Measurements from ENCODE around the gene ANTKMT. TPM values are rescaled to one million over a fixed set of nuclear protein-coding genes. Genes with fewer than 3 reads are reported as not detected.

ANTKMT gene
- total RNA-seq, 1 experiment from 2014 or later: 49.6 TPM

DNA sequence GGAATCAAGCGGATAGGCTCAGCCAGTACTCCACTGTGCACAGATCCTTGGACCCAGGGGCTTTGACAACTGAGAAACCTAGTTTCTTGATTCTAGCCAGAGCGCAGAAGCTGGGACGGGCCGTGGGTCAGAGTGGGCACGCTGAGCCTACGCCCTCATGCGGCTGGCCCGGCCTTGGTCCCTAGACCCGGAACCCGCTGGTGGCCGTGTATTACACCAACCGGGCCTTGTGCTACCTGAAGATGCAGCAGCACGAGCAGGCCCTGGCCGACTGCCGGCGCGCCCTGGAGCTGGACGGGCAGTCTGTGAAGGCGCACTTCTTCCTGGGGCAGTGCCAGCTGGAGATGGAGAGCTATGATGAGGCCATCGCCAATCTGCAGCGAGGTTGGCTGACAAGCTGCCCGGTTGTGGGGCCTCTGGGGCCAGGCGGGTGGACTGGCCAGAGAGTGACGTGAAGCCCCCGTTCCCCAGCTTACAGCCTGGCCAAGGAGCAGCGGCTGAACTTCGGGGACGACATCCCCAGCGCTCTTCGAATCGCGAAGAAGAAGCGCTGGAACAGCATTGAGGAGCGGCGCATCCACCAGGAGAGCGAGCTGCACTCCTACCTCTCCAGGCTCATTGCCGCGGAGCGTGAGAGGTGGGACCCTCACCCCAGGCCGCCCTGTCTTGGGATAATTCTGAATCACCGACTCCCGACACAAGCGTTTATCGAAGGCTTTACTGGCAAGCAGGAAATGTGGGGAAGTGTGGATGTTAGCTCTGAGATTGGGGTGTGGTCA, 39.8 kb upstream of the ANTKMT start:
- DNase-seq: peak; percentile 62
- CTCF ChIA-PET: interaction anchor here (1.2 kb wide), 1 partner anchor 9 kb away, joined by 3 read pairs; the partner anchor contains the start of gene WDR24
- peaks cover 85% of the 10 kb centered on the region for H3K36me3 Mint-ChIP-seq (ENCODE audit: insufficient read depth, unreplicated experiment)
- peak overlapping the region; percentile 89 for H3K27ac Mint-ChIP-seq (ENCODE audit: unreplicated experiment)
- H3K27me3 Mint-ChIP-seq (ENCODE audit: unreplicated experiment): no peaks in the 10 kb centered on the region
- peak overlapping the region; percentile 94 for H3K4me3 Mint-ChIP-seq (ENCODE audit: low read depth, unreplicated experiment)
- intact Hi-C loops (cut with micrococcal nuclease; ENCODE audit: unreplicated experiment): no loop called here
- no TSS peak for BruUV-seq (replicated peaks)
- no peaks in the 10 kb centered on the region for H3K9me3 Mint-ChIP-seq (ENCODE audit: low read depth, unreplicated experiment)
- H3K4me1 Mint-ChIP-seq (ENCODE audit: low read depth, unreplicated experiment): peaks cover 22% of the 10 kb centered on the region
- TF ChIP-seq, protein P1, sequence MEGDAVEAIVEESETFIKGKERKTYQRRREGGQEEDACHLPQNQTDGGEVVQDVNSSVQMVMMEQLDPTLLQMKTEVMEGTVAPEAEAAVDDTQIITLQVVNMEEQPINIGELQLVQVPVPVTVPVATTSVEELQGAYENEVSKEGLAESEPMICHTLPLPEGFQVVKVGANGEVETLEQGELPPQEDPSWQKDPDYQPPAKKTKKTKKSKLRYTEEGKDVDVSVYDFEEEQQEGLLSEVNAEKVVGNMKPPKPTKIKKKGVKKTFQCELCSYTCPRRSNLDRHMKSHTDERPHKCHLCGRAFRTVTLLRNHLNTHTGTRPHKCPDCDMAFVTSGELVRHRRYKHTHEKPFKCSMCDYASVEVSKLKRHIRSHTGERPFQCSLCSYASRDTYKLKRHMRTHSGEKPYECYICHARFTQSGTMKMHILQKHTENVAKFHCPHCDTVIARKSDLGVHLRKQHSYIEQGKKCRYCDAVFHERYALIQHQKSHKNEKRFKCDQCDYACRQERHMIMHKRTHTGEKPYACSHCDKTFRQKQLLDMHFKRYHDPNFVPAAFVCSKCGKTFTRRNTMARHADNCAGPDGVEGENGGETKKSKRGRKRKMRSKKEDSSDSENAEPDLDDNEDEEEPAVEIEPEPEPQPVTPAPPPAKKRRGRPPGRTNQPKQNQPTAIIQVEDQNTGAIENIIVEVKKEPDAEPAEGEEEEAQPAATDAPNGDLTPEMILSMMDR (IDR thresholded peaks at IDR 0.05; ENCODE audit: unreplicated experiment): no peak

DNA sequence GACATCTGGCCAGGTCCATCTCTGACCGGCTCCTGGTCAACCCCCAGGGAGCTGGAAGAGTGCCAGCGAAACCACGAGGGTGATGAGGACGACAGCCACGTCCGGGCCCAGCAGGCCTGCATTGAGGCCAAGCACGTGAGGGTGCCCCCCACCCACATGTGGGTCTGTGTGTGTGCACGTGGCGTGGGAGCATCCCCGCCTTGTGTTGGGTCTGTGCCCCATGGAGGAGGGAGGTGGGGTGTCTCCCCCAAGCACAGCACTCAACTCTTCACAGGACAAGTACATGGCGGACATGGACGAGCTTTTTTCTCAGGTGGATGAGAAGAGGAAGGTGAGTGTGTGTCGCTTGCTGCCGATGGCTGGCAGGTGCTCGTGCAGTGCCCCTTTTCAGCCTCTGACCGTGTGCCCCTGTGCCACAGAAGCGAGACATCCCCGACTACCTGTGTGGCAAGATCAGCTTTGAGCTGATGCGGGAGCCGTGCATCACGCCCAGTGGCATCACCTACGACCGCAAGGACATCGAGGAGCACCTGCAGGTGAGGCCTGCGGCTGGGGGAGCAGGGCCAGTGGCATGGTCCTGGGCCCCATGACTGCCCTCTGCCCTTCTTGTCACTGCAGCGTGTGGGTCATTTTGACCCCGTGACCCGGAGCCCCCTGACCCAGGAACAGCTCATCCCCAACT, 39.1 kb upstream of the ANTKMT start:
- Mint-ChIP-seq H3K36me3 (ENCODE audit: insufficient read depth, unreplicated experiment) (peaks cover 89% of the 10 kb centered on the region), H3K9me3 (ENCODE audit: low read depth, unreplicated experiment) (no peaks in the 10 kb centered on the region), H3K4me1 (ENCODE audit: low read depth, unreplicated experiment) (peaks cover 18% of the 10 kb centered on the region), H3K27ac (ENCODE audit: unreplicated experiment) (peak overlapping the region; percentile 89), H3K4me3 (ENCODE audit: low read depth, unreplicated experiment) (peak overlapping the region; percentile 94), H3K27me3 (ENCODE audit: unreplicated experiment) (no peaks in the 10 kb centered on the region)
- CTCF ChIA-PET: interaction anchor here (1.2 kb wide), 1 partner anchor 8 kb away, joined by 3 read pairs; the partner anchor contains the start of gene WDR24
- TSS peak; percentile 75 for BruUV-seq (replicated peaks)
- DNase-seq: peak; percentile 53
- TF ChIP-seq, protein P1 (IDR thresholded peaks at IDR 0.05; ENCODE audit: unreplicated experiment): no peak
- intact Hi-C loops (cut with micrococcal nuclease; ENCODE audit: unreplicated experiment): no loop called here

DNA sequence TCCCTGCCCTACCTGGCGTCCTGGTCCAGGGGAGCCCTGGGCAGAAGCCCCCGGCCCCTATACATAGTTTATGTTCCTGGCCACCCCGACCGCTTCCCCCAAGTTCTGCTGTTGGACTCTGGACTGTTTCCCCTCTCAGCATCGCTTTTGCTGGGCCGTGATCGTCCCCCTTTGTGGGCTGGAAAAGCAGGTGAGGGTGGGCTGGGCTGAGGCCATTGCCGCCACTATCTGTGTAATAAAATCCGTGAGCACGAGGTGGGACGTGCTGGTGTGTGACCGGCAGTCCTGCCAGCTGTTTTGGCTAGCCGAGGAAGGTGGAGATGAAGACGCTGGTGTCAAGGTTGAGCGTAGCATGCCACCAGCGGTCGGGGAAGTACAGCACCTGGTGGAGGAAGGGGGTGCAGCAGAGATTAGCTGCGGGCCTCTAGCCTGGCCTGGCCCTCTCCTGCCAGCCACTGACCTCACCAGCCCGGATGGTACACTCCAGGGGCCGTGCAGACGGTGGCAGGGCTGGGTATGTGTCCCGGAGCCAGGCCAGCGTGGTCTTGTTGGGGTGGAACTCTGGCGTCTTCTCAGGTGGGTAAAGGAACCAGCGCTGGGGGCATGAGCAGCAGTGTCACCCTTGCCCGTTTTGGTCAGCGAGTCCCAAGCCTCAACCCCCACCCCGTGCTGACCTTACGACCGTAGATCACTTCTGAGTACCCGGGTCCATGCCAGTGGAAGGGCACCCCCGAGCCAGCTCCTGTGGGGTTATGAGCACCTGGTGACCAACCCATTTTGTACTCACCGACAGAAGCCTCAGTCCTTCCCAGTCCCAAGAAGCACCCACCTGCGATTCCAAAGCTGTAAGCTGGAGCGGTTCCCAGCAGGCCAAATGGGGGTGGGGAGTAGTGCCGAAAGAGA, 38.2 kb upstream of the ANTKMT start:
- peak overlapping the region; percentile 89 for H3K27ac Mint-ChIP-seq (ENCODE audit: unreplicated experiment)
- BruUV-seq (replicated peaks): TSS peak; percentile 65
- intact Hi-C loops (cut with micrococcal nuclease; ENCODE audit: unreplicated experiment): no loop called here
- H3K36me3 Mint-ChIP-seq (ENCODE audit: insufficient read depth, unreplicated experiment): peaks cover 88% of the 10 kb centered on the region
- no peaks in the 10 kb centered on the region for H3K9me3 Mint-ChIP-seq (ENCODE audit: low read depth, unreplicated experiment)
- peak overlapping the region; percentile 94 for H3K4me3 Mint-ChIP-seq (ENCODE audit: low read depth, unreplicated experiment)
- TF ChIP-seq, protein P1 (IDR thresholded peaks at IDR 0.05; ENCODE audit: unreplicated experiment): no peak
- peaks cover 16% of the 10 kb centered on the region for H3K4me1 Mint-ChIP-seq (ENCODE audit: low read depth, unreplicated experiment)
- no peaks in the 10 kb centered on the region for H3K27me3 Mint-ChIP-seq (ENCODE audit: unreplicated experiment)
- CTCF ChIA-PET: no interaction called here
- no peak for DNase-seq

DNA sequence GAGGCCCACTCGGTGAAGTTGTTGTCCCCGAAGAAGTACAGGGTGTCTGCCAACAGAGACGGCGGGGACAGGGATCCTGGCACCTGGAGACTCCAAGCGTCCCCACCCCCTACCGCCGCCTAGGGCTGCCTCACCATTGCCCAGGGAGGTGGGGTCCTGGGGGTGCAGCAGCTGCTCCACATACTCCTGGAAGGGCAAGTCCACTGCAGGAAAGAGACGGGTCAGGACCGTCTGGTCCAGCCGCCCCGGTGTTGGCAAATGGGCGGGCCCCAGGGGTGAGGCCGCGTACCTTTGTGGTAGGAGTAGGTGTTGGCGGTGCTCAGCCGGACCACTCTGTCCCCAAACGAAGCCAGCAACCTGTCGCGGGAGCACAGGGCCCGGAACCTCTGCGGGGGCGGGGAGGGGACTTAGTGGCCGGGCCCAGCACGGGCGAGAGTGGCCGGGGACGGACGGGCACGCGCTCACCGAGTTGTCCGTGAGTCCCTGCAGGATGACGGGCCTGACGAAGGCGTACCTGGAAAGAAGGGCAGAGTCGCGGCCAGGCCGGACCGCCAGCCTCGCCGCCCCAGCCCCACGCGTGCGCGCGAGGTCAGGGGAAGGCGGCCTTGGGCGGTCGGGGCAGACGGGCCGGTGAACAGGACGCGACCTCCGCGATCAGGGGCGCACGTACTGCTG, 37.4 kb upstream of the ANTKMT start:
- CTCF ChIA-PET: interaction anchor here (1.4 kb wide), 1 partner anchor 18 kb away, joined by 3 read pairs; no protein-coding TSS in a partner anchor
- Mint-ChIP-seq H3K36me3 (ENCODE audit: insufficient read depth, unreplicated experiment) (peaks cover 93% of the 10 kb centered on the region), H3K4me3 (ENCODE audit: low read depth, unreplicated experiment) (peak overlapping the region; percentile 94), H3K27ac (ENCODE audit: unreplicated experiment) (peak overlapping the region; percentile 89), H3K27me3 (ENCODE audit: unreplicated experiment) (no peaks in the 10 kb centered on the region), H3K4me1 (ENCODE audit: low read depth, unreplicated experiment) (peaks cover 16% of the 10 kb centered on the region), H3K9me3 (ENCODE audit: low read depth, unreplicated experiment) (no peaks in the 10 kb centered on the region)
- no TSS peak for BruUV-seq (replicated peaks)
- intact Hi-C loops (cut with micrococcal nuclease; ENCODE audit: unreplicated experiment): no loop called here
- TF ChIP-seq, protein P1 (IDR thresholded peaks at IDR 0.05; ENCODE audit: unreplicated experiment): no peak
- DNase-seq: peak; percentile 46

Data from Calu3 (cell line).